ENCODE measurements around the gene SLC39A2. TPM values are rescaled to one million over a fixed set of nuclear protein-coding genes. Genes with fewer than 3 reads are reported as not detected.

The SLC39A2 gene
- polyA plus RNA-seq, 1 of the 3 experiments (the other 2 are of a cell fraction), result not detected

- no peaks in the 10 kb centered on the region for H3K9me3 ChIP-seq
- ChIA-PET POLR2A (no interaction called here), CTCF (interaction anchor here (0.7 to 4.9 kb wide), 6 partner anchors 10 to 63 kb away, joined by 3 to 43 read pairs (median 4); no protein-coding TSS in a partner anchor)
- no peaks in the 10 kb centered on the region for H4K20me1 ChIP-seq (ENCODE audit: insufficient read depth)
- no peaks in the 10 kb centered on the region for H3K79me2 ChIP-seq (ENCODE audit: insufficient read depth)
- H3K27ac ChIP-seq (ENCODE audit: low read depth in 2 of 2, low read length in 1 of 2), result no peak within 1 kb of the TSS
- no peak within 1 kb of the TSS for H2AFZ ChIP-seq (ENCODE audit: low read depth)
- peaks cover 42% of the 10 kb centered on the region; the same call in 1 of the 2 replicates for H3K27me3 ChIP-seq (ENCODE audit: insufficient read depth)
- H3K4me3 ChIP-seq (ENCODE audit: low read depth in 2 of 2, low read length in 1 of 2), result no peak within 1 kb of the TSS
- no peak within 1 kb of the TSS for H3K4me2 ChIP-seq
- no peak for DNase-seq
- 70% methylated on average over 5 of the region's 5 CpGs for WGBS (ENCODE audit: low lambda C conversion rate)
- no peaks in the 10 kb centered on the region for H3K9me2 ChIP-seq
- TF ChIP-seq MEF2A (IDR thresholded peaks at IDR 0.05; ENCODE audit: borderline replicate concordance, low read depth) (no peak), TEAD4 (IDR thresholded peaks at IDR 0.05; ENCODE audit: borderline replicate concordance, insufficient read depth) (no peak), POLR2AphosphoS5 (IDR thresholded peaks at IDR 0.05; ENCODE audit: low read depth, low read length) (no peak), FOSL2 (IDR thresholded peaks at IDR 0.05; ENCODE audit: borderline replicate concordance, low read depth) (no peak), CHD2 (IDR thresholded peaks at IDR 0.05; ENCODE audit: low read length, partially characterized antibody) (no peak)
- TF ChIP-seq, protein P1, sequence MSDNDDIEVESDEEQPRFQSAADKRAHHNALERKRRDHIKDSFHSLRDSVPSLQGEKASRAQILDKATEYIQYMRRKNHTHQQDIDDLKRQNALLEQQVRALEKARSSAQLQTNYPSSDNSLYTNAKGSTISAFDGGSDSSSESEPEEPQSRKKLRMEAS (IDR thresholded peaks at IDR 0.05; ENCODE audit: low read depth), result no peak
- H3K4me1 ChIP-seq (ENCODE audit: control insufficient read depth in 1 of 2, insufficient read depth in 2 of 2, low read depth in 1 of 2, low read length in 1 of 2), result peaks cover 0 to 3% of the 10 kb centered on the region in 2 experiments; a peak in 1 of 4 replicates
- H3K9ac ChIP-seq, result no peak within 1 kb of the TSS
- H3F3A ChIP-seq (replicated peaks; ENCODE audit: insufficient read depth), result no peaks in the 10 kb centered on the region
- no peaks in the 10 kb centered on the region for H3K36me3 ChIP-seq (replicated peaks in 1 of 2; ENCODE audit: control insufficient read depth in 1 of 2, insufficient read depth in 2 of 2, low read length in 1 of 2)
Observed at GRCh38 chr14:21029917-21030316, 30.8 kb downstream of the SLC39A2 start, which contains the start of gene TPPP2. TSS of gene TPPP2 (plus strand) at chr14:21030217. CDS start at chr14:21030582, 365 bp downstream.

- Histone ChIP-seq H3K9me2 (no peaks in the 10 kb centered on the region), H2AFZ (ENCODE audit: low read depth) (no peak overlapping the region), H3K9me3 (no peaks in the 10 kb centered on the region), H3K27me3 (ENCODE audit: insufficient read depth) (peaks cover 42% of the 10 kb centered on the region; the same call in 1 of the 2 replicates), H4K20me1 (ENCODE audit: insufficient read depth) (no peaks in the 10 kb centered on the region), H3F3A (replicated peaks; ENCODE audit: insufficient read depth) (no peaks in the 10 kb centered on the region), H3K4me2 (no peak overlapping the region), H3K4me1 (ENCODE audit: control insufficient read depth in 1 of 2, insufficient read depth in 2 of 2, low read depth in 1 of 2, low read length in 1 of 2) (peaks cover 0 to 3% of the 10 kb centered on the region in 2 experiments; a peak in 1 of 4 replicates), H3K79me2 (ENCODE audit: insufficient read depth) (no peaks in the 10 kb centered on the region), H3K4me3 (ENCODE audit: low read depth in 2 of 2, low read length in 1 of 2) (no peak overlapping the region), H3K27ac (ENCODE audit: low read depth in 2 of 2, low read length in 1 of 2) (no peak overlapping the region), H3K9ac (no peak overlapping the region), H3K36me3 (replicated peaks in 1 of 2; ENCODE audit: control insufficient read depth in 1 of 2, insufficient read depth in 2 of 2, low read length in 1 of 2) (no peaks in the 10 kb centered on the region)
- POLR2A ChIA-PET, result no interaction called here
- CTCF ChIA-PET, result interaction anchor here (0.9 to 7.5 kb wide), 6 partner anchors 9 to 73 kb away, joined by 3 to 73 read pairs (median 10); no protein-coding TSS in a partner anchor
- WGBS (ENCODE audit: low lambda C conversion rate), result 60% methylated on average over 12 of the region's 12 CpGs
- no peak for DNase-seq
- no peak for TF ChIP-seq IRF3 (IDR thresholded peaks at IDR 0.05; ENCODE audit: low read depth, low read length)
- no peak for TF ChIP-seq TEAD4 (IDR thresholded peaks at IDR 0.05; ENCODE audit: borderline replicate concordance, insufficient read depth)
- TF ChIP-seq FOXM1 (IDR thresholded peaks at IDR 0.05; ENCODE audit: low read depth), result no peak
- no peak for TF ChIP-seq NFIC (IDR thresholded peaks at IDR 0.05; ENCODE audit: borderline replicate concordance)
- no peak for TF ChIP-seq RCOR1 (IDR thresholded peaks at IDR 0.05; ENCODE audit: low read length)
- no peak for TF ChIP-seq POLR2AphosphoS5 (IDR thresholded peaks at IDR 0.05; ENCODE audit: low read depth, low read length)
- no peak for TF ChIP-seq EP300 (IDR thresholded peaks at IDR 0.05; ENCODE audit: borderline replicate concordance in 1 of 2, low read depth in 1 of 2, low read length in 1 of 2)
- no peak for TF ChIP-seq TAF1 (IDR thresholded peaks at IDR 0.05; ENCODE audit: borderline replicate concordance, low read depth, low read length)
- no peak for TF ChIP-seq GATA2 (CRISPR knock-in tag; IDR thresholded peaks at IDR 0.05)
- no peak for TF ChIP-seq MEF2A (IDR thresholded peaks at IDR 0.05; ENCODE audit: borderline replicate concordance, low read depth)
- TF ChIP-seq SMC3 (IDR thresholded peaks at IDR 0.05; ENCODE audit: low read depth, low read length), result no peak
- no peak for TF ChIP-seq FOXJ3 (CRISPR knock-in tag; IDR thresholded peaks at IDR 0.05)
- no peak for TF ChIP-seq ELF1 (IDR thresholded peaks at IDR 0.05)
- no peak for TF ChIP-seq SIN3A (IDR thresholded peaks at IDR 0.05; ENCODE audit: borderline replicate concordance, low read depth, low read length)
- TF ChIP-seq, protein P2, sequence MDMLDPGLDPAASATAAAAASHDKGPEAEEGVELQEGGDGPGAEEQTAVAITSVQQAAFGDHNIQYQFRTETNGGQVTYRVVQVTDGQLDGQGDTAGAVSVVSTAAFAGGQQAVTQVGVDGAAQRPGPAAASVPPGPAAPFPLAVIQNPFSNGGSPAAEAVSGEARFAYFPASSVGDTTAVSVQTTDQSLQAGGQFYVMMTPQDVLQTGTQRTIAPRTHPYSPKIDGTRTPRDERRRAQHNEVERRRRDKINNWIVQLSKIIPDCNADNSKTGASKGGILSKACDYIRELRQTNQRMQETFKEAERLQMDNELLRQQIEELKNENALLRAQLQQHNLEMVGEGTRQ (IDR thresholded peaks at IDR 0.05; ENCODE audit: borderline replicate concordance, low read depth, low read length), result no peak
- TF ChIP-seq RAD21 (IDR thresholded peaks at IDR 0.05; ENCODE audit: low read length), result no peak
- no peak for TF ChIP-seq CHD2 (IDR thresholded peaks at IDR 0.05; ENCODE audit: low read length, partially characterized antibody)
- TF ChIP-seq, protein P3, sequence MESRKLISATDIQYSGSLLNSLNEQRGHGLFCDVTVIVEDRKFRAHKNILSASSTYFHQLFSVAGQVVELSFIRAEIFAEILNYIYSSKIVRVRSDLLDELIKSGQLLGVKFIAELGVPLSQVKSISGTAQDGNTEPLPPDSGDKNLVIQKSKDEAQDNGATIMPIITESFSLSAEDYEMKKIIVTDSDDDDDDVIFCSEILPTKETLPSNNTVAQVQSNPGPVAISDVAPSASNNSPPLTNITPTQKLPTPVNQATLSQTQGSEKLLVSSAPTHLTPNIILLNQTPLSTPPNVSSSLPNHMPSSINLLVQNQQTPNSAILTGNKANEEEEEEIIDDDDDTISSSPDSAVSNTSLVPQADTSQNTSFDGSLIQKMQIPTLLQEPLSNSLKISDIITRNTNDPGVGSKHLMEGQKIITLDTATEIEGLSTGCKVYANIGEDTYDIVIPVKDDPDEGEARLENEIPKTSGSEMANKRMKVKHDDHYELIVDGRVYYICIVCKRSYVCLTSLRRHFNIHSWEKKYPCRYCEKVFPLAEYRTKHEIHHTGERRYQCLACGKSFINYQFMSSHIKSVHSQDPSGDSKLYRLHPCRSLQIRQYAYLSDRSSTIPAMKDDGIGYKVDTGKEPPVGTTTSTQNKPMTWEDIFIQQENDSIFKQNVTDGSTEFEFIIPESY (IDR thresholded peaks at IDR 0.05; ENCODE audit: borderline replicate concordance, low read depth), result no peak
Observed at GRCh38 chr14:21030531-21030930, 31.4 kb downstream of the SLC39A2 start.

All from SK-N-SH (cell line).